Mesenchymal stem cell (in vitro differentiated cells and primary cell): ENCODE results near the gene AHSA1.

Experiments
- DNase-seq: peaks from one replicate; pipeline ENCODE4 v3.0.0-alpha.2; 2013
- H2AFZ ChIP-seq: one replicate; pipeline ENCODE4 v1.6.1; 2013; ENCODE audit warnings: low read depth, mild to moderate bottlenecking, control low read depth, inconsistent platforms, low read length, moderate library complexity
- H2AK5ac ChIP-seq: 2 replicates; pipeline ENCODE4 v1.6.1; 2013; ENCODE audit warnings: low read length, moderate library complexity, mild to moderate bottlenecking, inconsistent platforms; ENCODE audit not compliant: severe bottlenecking
- H2BK120ac ChIP-seq: one replicate; pipeline ENCODE4 v1.6.1; 2013; ENCODE audit warnings: low read depth, mild to moderate bottlenecking, inconsistent platforms, low read length, moderate library complexity
- H2BK12ac ChIP-seq, 2 experiments: one replicate each; pipeline ENCODE4 v1.6.1; 2013; ENCODE audit warnings: inconsistent platforms in 2 of 2, low read length in 2 of 2, mild to moderate bottlenecking in 2 of 2, moderate library complexity in 2 of 2, control low read depth in 1 of 2
- H2BK15ac ChIP-seq: one replicate; pipeline ENCODE4 v1.6.1; 2013; ENCODE audit warnings: mild to moderate bottlenecking, low read depth, inconsistent platforms; ENCODE audit not compliant: poor library complexity, severe bottlenecking
- H2BK5ac ChIP-seq: 2 replicates; pipeline ENCODE4 v1.6.1; 2013; ENCODE audit warnings: low read depth, mild to moderate bottlenecking, low read length, control low read depth, inconsistent platforms; ENCODE audit not compliant: poor library complexity, severe bottlenecking
- H3K14ac ChIP-seq, 2 experiments: one replicate each; pipeline ENCODE4 v1.6.1; 2013; ENCODE audit warnings: inconsistent platforms in 2 of 2, low read length in 2 of 2, control low read depth in 1 of 2, mild to moderate bottlenecking in 1 of 2, moderate library complexity in 1 of 2
- H3K18ac ChIP-seq, 2 experiments: one replicate each; pipeline ENCODE4 v1.6.1; 2013; ENCODE audit warnings: inconsistent platforms in 2 of 2, low read length in 2 of 2, control low read depth in 1 of 2, low read depth in 1 of 2, mild to moderate bottlenecking in 1 of 2
- H3K23ac ChIP-seq, 2 experiments: one replicate each; pipeline ENCODE4 v1.6.1; 2013; ENCODE audit warnings: inconsistent platforms in 2 of 2, low read length in 2 of 2, mild to moderate bottlenecking in 2 of 2, moderate library complexity in 2 of 2, control low read depth in 1 of 2
- H3K27ac ChIP-seq: 2 replicates; pipeline ENCODE4 v1.5.1; 2013; ENCODE audit warnings: mild to moderate bottlenecking, moderate library complexity, low read length, control low read depth, inconsistent platforms; ENCODE audit not compliant: poor library complexity, severe bottlenecking
- H3K27me3 ChIP-seq, 2 experiments: 2 replicates each; pipeline versions ENCODE4 v1.6.1 to v1.7.0; 2013; ENCODE audit warnings: low read length in 2 of 2, mild to moderate bottlenecking in 2 of 2, moderate library complexity in 2 of 2, control low read depth in 1 of 2, inconsistent platforms in 1 of 2; ENCODE audit not compliant: control insufficient read depth in 1 of 2, insufficient read depth in 1 of 2
- H3K36me3 ChIP-seq, 2 experiments: 2 replicates each; pipeline versions ENCODE4 v1.6.1 to v1.7.0; 2013; ENCODE audit warnings: low read length in 2 of 2, control low read depth in 1 of 2, inconsistent platforms in 1 of 2, low read depth in 1 of 2, mild to moderate bottlenecking in 1 of 2; ENCODE audit not compliant: insufficient read depth in 2 of 2, control insufficient read depth in 1 of 2
- H3K4ac ChIP-seq, 2 experiments: one replicate each; pipeline ENCODE4 v1.6.1; 2013; ENCODE audit warnings: inconsistent platforms in 2 of 2, low read length in 2 of 2, mild to moderate bottlenecking in 2 of 2, moderate library complexity in 2 of 2, control low read depth in 1 of 2, low read depth in 1 of 2
- H3K4me1 ChIP-seq: 2 replicates; pipeline ENCODE4 v1.6.1; 2013; ENCODE audit warnings: low read depth, low read length, control low read depth; ENCODE audit not compliant: control insufficient read depth, insufficient read depth
- H3K4me2 ChIP-seq: 2 replicates; pipeline ENCODE4 v1.6.1; 2013; ENCODE audit warnings: low read length, mild to moderate bottlenecking, inconsistent platforms; ENCODE audit not compliant: poor library complexity, severe bottlenecking
- H3K4me3 ChIP-seq, 2 experiments: 2 replicates each; pipeline versions ENCODE4 v1.5.1 to v1.7.0; 2013; ENCODE audit warnings: low read length in 2 of 2, mild to moderate bottlenecking in 2 of 2, control low read depth in 1 of 2, low read depth in 1 of 2; ENCODE audit not compliant: insufficient read depth in 1 of 2
- H3K79me1 ChIP-seq: replicated peaks from 2 replicates; pipeline ENCODE4 v1.6.1; 2013; ENCODE audit warnings: mild to moderate bottlenecking, control low read depth, low read length, inconsistent platforms; ENCODE audit not compliant: poor library complexity, severe bottlenecking
- H3K9ac ChIP-seq: 2 replicates; pipeline ENCODE4 v1.7.0; 2013; ENCODE audit warnings: mild to moderate bottlenecking, low read length, moderate library complexity
- H3K9me3 ChIP-seq: 2 replicates; pipeline ENCODE4 v1.7.0; 2013; ENCODE audit warnings: mild to moderate bottlenecking, low read length; ENCODE audit not compliant: control insufficient read depth
- H4K8ac ChIP-seq: one replicate; pipeline ENCODE4 v1.6.1; 2013; ENCODE audit warnings: inconsistent platforms, mild to moderate bottlenecking, low read length, moderate library complexity
- H4K91ac ChIP-seq: one replicate; pipeline ENCODE4 v1.6.1; 2013; ENCODE audit warnings: mild to moderate bottlenecking, low read length, inconsistent platforms
- WGBS: methylation state at CpG from one replicate; pipeline ENCODE4 v1.1.7; 2013; ENCODE audit warnings: mixed read lengths; 5-methylcytosine and 5-hydroxymethylcytosine counted together

The AHSA1 gene

DNA sequence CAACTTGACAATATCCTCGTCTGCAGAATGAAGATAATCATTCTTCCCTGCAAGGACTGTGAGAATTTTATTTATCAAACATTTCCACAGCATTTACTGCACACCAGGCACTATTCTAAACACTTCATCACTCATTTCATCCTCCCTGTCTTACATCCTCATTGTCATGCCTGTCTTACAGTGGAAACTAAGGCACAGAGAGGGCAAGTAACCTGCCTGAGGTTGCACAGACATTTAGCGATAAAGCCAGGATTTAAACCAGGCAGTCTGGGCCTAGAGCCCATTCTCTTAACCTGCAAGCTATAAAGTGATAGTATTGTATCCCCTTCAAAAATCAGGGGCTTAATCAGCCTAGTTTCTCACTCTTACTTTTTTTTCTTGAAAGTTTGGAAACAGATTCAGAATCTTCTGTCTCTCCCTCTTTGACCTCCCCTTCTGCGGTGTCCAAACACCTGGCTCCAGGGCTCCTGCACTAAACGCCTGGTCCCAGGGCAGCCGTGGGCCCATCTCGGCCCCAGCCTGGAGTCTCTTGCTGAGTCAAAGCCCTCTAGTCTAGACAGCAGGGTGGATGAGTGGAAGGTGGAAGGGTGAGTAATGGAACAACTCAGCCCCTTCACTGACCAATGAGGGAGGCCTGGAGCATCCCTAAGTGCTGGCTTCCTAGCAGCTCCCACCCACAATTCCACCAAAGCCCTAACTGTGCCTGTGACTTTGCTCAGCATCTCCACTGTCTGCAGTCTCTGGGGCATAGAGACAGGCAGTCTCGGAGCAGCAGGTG, 28.2 kb downstream of the AHSA1 start:
- Histone ChIP-seq H3K4me3 (no peak overlapping the region), H2AFZ (no peak overlapping the region), H3K4me1 (peaks cover 30% of the 10 kb centered on the region), H3K14ac (no peak overlapping the region), H3K36me3 (no peaks in the 10 kb centered on the region), H4K8ac (no peak overlapping the region), H3K18ac (no peak overlapping the region), H3K9ac (no peak overlapping the region), H3K27ac (no peak overlapping the region), H3K4ac (no peak overlapping the region), H3K23ac (no peak overlapping the region), H3K4me2 (no peak overlapping the region), H2BK15ac (no peak overlapping the region), H2BK120ac (no peak overlapping the region), H2BK12ac (no peak overlapping the region), H2AK5ac (no peak overlapping the region), H3K9me3 (no peaks in the 10 kb centered on the region), H4K91ac (no peak overlapping the region), H3K27me3 (peaks cover 4 to 20% of the 10 kb centered on the region in 2 experiments), H3K79me1 (no peaks in the 10 kb centered on the region), H2BK5ac (no peak overlapping the region)
- DNase-seq: peak; percentile 53
- 79% methylated on average over 7 of the region's 7 CpGs for WGBS

DNA sequence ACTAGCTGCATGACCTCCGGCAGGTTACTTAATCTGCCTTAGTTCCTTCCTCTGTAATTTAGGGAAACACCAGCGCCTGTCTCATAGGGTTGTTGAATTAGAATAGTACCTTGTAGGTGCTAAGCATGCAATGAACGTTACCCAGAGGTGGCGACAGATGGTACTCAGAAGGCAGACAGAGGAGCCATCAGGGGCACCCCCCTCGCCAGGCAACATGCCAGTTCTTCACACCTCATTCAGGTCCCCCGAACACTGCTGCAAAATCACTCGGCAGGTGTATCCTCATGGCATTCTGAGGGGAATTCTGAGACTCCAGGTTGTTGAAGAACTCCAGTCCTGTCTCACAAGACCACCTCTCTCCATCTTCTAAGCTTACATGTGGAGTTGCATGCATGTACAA, 30.7 kb downstream of the AHSA1 start:
- Histone ChIP-seq H3K18ac (no peak overlapping the region), H2BK5ac (no peak overlapping the region), H3K4me3 (no peak overlapping the region), H2BK15ac (no peak overlapping the region), H2AK5ac (no peak overlapping the region), H2AFZ (no peak overlapping the region), H3K36me3 (no peaks in the 10 kb centered on the region), H3K4me2 (no peak overlapping the region), H3K9me3 (no peaks in the 10 kb centered on the region), H3K9ac (no peak overlapping the region), H4K8ac (no peak overlapping the region), H4K91ac (no peak overlapping the region), H3K27ac (no peak overlapping the region), H3K4ac (no peak overlapping the region), H3K79me1 (no peaks in the 10 kb centered on the region), H3K4me1 (peaks cover 25% of the 10 kb centered on the region), H3K27me3 (peaks cover 4 to 20% of the 10 kb centered on the region in 2 experiments), H2BK12ac (no peak overlapping the region), H3K14ac (no peak overlapping the region), H2BK120ac (no peak overlapping the region), H3K23ac (no peak overlapping the region)
- WGBS: 81% methylated on average over 7 of the region's 7 CpGs
- DNase-seq: no peak

DNA sequence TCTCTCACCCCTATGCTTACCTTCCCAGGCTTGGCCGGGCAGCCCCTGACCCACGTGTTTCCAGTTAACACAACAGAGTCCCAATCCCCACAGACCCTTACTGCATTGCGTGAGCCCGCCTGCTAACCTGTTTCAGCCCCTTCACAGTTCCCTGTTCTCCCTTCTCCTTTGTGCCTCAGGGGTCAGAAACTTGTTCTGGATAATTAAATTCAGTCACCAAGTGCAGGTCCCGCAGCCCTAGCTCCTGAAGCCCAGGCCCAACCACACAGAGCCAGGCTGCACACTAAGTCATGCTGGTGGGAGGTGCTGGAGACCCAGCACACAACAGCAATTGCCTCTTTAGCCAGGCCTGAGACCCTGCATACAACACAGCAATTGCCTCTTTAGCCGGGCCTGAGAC, 31.1 kb downstream of the AHSA1 start:
- no peak for DNase-seq
- Histone ChIP-seq H3K4me2 (no peak overlapping the region), H3K14ac (no peak overlapping the region), H3K23ac (no peak overlapping the region), H3K4me1 (peaks cover 23% of the 10 kb centered on the region), H3K18ac (no peak overlapping the region), H3K27ac (no peak overlapping the region), H2AFZ (no peak overlapping the region), H3K9ac (no peak overlapping the region), H3K27me3 (peaks cover 4 to 20% of the 10 kb centered on the region in 2 experiments), H3K4me3 (no peak overlapping the region), H2BK12ac (no peak overlapping the region), H3K4ac (no peak overlapping the region), H4K91ac (no peak overlapping the region), H3K9me3 (no peaks in the 10 kb centered on the region), H2BK120ac (no peak overlapping the region), H2AK5ac (no peak overlapping the region), H4K8ac (no peak overlapping the region), H3K36me3 (no peaks in the 10 kb centered on the region), H2BK5ac (no peak overlapping the region), H2BK15ac (no peak overlapping the region), H3K79me1 (no peaks in the 10 kb centered on the region)
- 86% methylated on average over 6 of the region's 6 CpGs for WGBS

DNA sequence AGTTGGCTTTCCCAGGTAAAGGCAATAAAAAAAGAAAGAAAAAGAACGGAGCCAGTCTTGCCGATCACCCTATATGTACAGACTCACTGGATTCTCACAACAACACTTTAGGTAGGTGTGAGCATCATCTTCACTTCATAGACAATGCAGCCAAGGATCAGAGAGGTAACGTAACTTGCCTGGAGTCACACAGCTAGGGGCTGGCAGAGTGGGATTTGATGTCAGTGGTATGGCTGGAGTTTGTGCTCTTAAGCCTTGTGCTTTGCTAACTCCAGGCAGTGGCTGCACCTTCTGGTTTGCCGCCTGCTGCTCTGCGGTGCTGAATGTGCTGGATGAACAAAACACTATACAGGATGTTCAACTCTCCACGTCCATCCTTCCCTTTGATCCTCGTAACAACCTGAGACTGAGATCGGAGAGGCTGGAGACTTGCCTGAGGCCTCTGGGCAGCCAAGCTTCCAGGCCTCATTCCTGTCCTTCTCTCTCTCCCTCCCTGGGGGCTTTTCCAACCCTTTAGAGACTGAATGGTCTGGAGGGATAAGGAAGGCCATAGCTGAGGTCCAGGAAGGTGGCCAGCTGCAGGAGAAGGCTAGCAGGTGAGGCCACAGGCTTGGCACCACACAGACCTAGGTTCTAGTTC, 32.6 kb downstream of the AHSA1 start:
- no peak overlapping the region for H2BK12ac ChIP-seq
- 85% methylated on average over 7 of the region's 8 CpGs for WGBS
- no peak overlapping the region for H2AFZ ChIP-seq
- H3K23ac ChIP-seq: no peak overlapping the region
- no peak overlapping the region for H4K91ac ChIP-seq
- H2BK120ac ChIP-seq: no peak overlapping the region
- H3K9me3 ChIP-seq: no peaks in the 10 kb centered on the region
- no peak overlapping the region for H4K8ac ChIP-seq
- no peak overlapping the region for H3K27ac ChIP-seq
- no peak overlapping the region for H3K14ac ChIP-seq
- no peak overlapping the region for H3K4me2 ChIP-seq
- H3K79me1 ChIP-seq: no peaks in the 10 kb centered on the region
- no peaks in the 10 kb centered on the region for H3K36me3 ChIP-seq
- no peak overlapping the region for H3K18ac ChIP-seq
- no peak overlapping the region for H3K4me3 ChIP-seq
- H2BK15ac ChIP-seq: no peak overlapping the region
- no peak overlapping the region for H2BK5ac ChIP-seq
- H2AK5ac ChIP-seq: no peak overlapping the region
- DNase-seq: no peak
- peaks cover 4 to 20% of the 10 kb centered on the region in 2 experiments for H3K27me3 ChIP-seq
- H3K4ac ChIP-seq: no peak overlapping the region
- peaks cover 9% of the 10 kb centered on the region for H3K4me1 ChIP-seq
- H3K9ac ChIP-seq: no peak overlapping the region
